SK-N-SH (cell line): ENCODE data around the gene YARS1. TPM values are rescaled to one million over a fixed set of nuclear protein-coding genes. Genes with fewer than 3 reads are reported as not detected.

Source experiments
- CTCF ChIA-PET: fragments of 300-600, 350-600 bp; formaldehyde crosslinking; extraction: SDS; loops from one replicate; lab custom pipeline; 2021; lab: Yijun Ruan, JAX
- POLR2A ChIA-PET: fragments of 350-600 bp; sonication (Branson Sonifier 250); formaldehyde crosslinking; extraction: SDS; loops from one replicate; lab custom pipeline; 2020; ENCODE audit warnings: antibody characterized with exemption, inconsistent platforms; lab: Yijun Ruan, JAX
- DNase-seq: peaks from one replicate; pipeline ENCODE4 v3.0.0; 2012
- H2AFZ ChIP-seq: fragments of 200-600 bp; sonication (generic); 2 replicates; pipeline ENCODE4 v1.8.1; 2016; ENCODE audit warnings: antibody characterized with exemption, mild to moderate bottlenecking, low read depth
- H3F3A ChIP-seq: fragments of 200-600 bp; sonication (generic); replicated peaks from 2 replicates; pipeline ENCODE3; 2016; ENCODE audit warnings: antibody characterized with exemption, mild to moderate bottlenecking; ENCODE audit not compliant: insufficient read depth
- H3K27ac ChIP-seq, 2 experiments: fragments of 200-500 bp in 1 of 2; fragments of 200-600 bp in 1 of 2; sonication (Bioruptor generic) in 1 of 2; sonication (generic), shearing (Covaris generic) in 1 of 2; 2 replicates each; pipeline versions ENCODE4 v1.5.1 to v1.6.1; 2014 to 2016; ENCODE audit warnings: low read depth in 2 of 2, inconsistent platforms in 1 of 2, low read length in 1 of 2, mild to moderate bottlenecking in 1 of 2, mixed read lengths in 1 of 2
- H3K27me3 ChIP-seq: fragments of 200-600 bp; sonication (generic), shearing (Covaris generic); 2 replicates; pipeline ENCODE4 v1.6.1; 2016; ENCODE audit warnings: mixed run types; ENCODE audit not compliant: insufficient read depth
- H3K36me3 ChIP-seq, 2 experiments: fragments of 200-500 bp in 1 of 2; fragments of 200-600 bp in 1 of 2; sonication (Bioruptor generic) in 1 of 2; sonication (generic) in 1 of 2; replicated peaks in 1 of 2; 2 replicates each; pipeline versions ENCODE3 to v1.5.1; 2014 to 2016; ENCODE audit warnings: low read length in 1 of 2, mild to moderate bottlenecking in 1 of 2; ENCODE audit not compliant: insufficient read depth in 2 of 2, control insufficient read depth in 1 of 2
- H3K4me1 ChIP-seq, 2 experiments: fragments of 200-500 bp in 1 of 2; fragments of 200-600 bp in 1 of 2; sonication (Bioruptor generic) in 1 of 2; sonication (generic), shearing (Covaris generic) in 1 of 2; 2 replicates each; pipeline versions ENCODE4 v1.5.1 to v1.6.1; 2014 to 2016; ENCODE audit warnings: low read depth in 1 of 2, low read length in 1 of 2, mixed run types in 1 of 2; ENCODE audit not compliant: insufficient read depth in 2 of 2, control insufficient read depth in 1 of 2
- H3K4me2 ChIP-seq: fragments of 200-600 bp; sonication (generic), shearing (Covaris generic); 2 replicates; pipeline ENCODE4 v1.6.1; 2017; ENCODE audit warnings: mixed run types
- H3K4me3 ChIP-seq, 2 experiments: fragments of 200-500 bp in 1 of 2; fragments of 200-600 bp in 1 of 2; sonication (Bioruptor generic) in 1 of 2; sonication (generic), shearing (Covaris generic) in 1 of 2; 2 replicates each; pipeline versions ENCODE4 v1.5.1 to v1.8.1; 2014 to 2016; ENCODE audit warnings: low read depth in 2 of 2, inconsistent platforms in 1 of 2, low read length in 1 of 2, mild to moderate bottlenecking in 1 of 2, mixed read lengths in 1 of 2, moderate library complexity in 1 of 2
- H3K79me2 ChIP-seq: fragments of 200-600 bp; sonication (generic); 2 replicates; pipeline ENCODE4 v1.8.1; 2017; ENCODE audit warnings: mild to moderate bottlenecking; ENCODE audit not compliant: insufficient read depth
- H3K9ac ChIP-seq: fragments of 200-600 bp; sonication (generic); 2 replicates; pipeline ENCODE4 v1.6.1; 2017; ENCODE audit warnings: mixed run types
- H3K9me2 ChIP-seq: fragments of 200-600 bp; sonication (generic); 2 replicates; pipeline ENCODE4 v1.6.1; 2017; ENCODE audit warnings: mixed run types
- H3K9me3 ChIP-seq: fragments of 200-600 bp; sonication (generic); 2 replicates; pipeline ENCODE4 v1.6.1; 2017; ENCODE audit warnings: mixed run types, mild to moderate bottlenecking, moderate library complexity
- H4K20me1 ChIP-seq: fragments of 200-600 bp; sonication (generic); 2 replicates; pipeline ENCODE4 v1.6.1; 2017; ENCODE audit warnings: mild to moderate bottlenecking, mixed run types; ENCODE audit not compliant: insufficient read depth
- CHD2 ChIP-seq: fragments of 150-350 bp; IDR thresholded peaks from 2 replicates; pipeline ENCODE4 v1.6.1; 2018; ENCODE audit warnings: low read length; ENCODE audit not compliant: partially characterized antibody
- CTCF ChIP-seq: fragments of 200-600 bp; sonication (generic); IDR thresholded peaks from 2 replicates; pipeline ENCODE4 v1.6.1; 2017; ENCODE audit warnings: antibody characterized with exemption, mild to moderate bottlenecking, moderate library complexity
- EZH2phosphoT487 ChIP-seq: fragments of 200-600 bp; sonication (generic); IDR thresholded peaks from 2 replicates; pipeline ENCODE4 v1.6.1; 2017; ENCODE audit warnings: low read depth, mixed run types, mild to moderate bottlenecking, antibody characterized with exemption, moderate library complexity, borderline replicate concordance
- FOSL2 ChIP-seq: IDR thresholded peaks from 2 replicates; pipeline ENCODE4 v1.4.0; 2012; ENCODE audit warnings: low read depth, mild to moderate bottlenecking, moderate library complexity, borderline replicate concordance
- FOXM1 ChIP-seq: IDR thresholded peaks from 2 replicates; pipeline ENCODE4 v1.4.0; 2012; ENCODE audit warnings: low read depth, mild to moderate bottlenecking
- GABPA ChIP-seq: IDR thresholded peaks from 2 replicates; pipeline ENCODE4 v1.4.0; 2012; ENCODE audit warnings: low read depth, mild to moderate bottlenecking
- IRF3 ChIP-seq: fragments of 150-350 bp; IDR thresholded peaks from 2 replicates; pipeline ENCODE4 v1.6.1; 2016; ENCODE audit warnings: mild to moderate bottlenecking, low read depth, low read length
- JUND ChIP-seq: IDR thresholded peaks from 2 replicates; pipeline ENCODE4 v1.4.0; 2012
- MAX ChIP-seq: IDR thresholded peaks from 2 replicates; pipeline ENCODE4 v1.4.0; 2012; ENCODE audit warnings: low read depth
- MEF2A ChIP-seq: IDR thresholded peaks from 2 replicates; pipeline ENCODE4 v1.4.0; 2012; ENCODE audit warnings: low read depth, borderline replicate concordance
- MXI1 ChIP-seq: IDR thresholded peaks from 2 replicates; pipeline ENCODE4 v1.6.1; 2012; ENCODE audit warnings: mild to moderate bottlenecking, low read depth, low read length, improper control_type of control experiment
- NFIC ChIP-seq: IDR thresholded peaks from 2 replicates; pipeline ENCODE4 v1.4.0; 2012; ENCODE audit warnings: borderline replicate concordance
- NRF1 ChIP-seq: IDR thresholded peaks from 2 replicates; pipeline ENCODE4 v1.6.1; 2012; ENCODE audit warnings: low read depth, mild to moderate bottlenecking, low read length
- PBX3 ChIP-seq: IDR thresholded peaks from 2 replicates; pipeline ENCODE4; 2012
- POLR2AphosphoS5 ChIP-seq: IDR thresholded peaks from 2 replicates; pipeline ENCODE4 v1.6.1; 2012; ENCODE audit warnings: low read depth, low read length
- RAD21 ChIP-seq: IDR thresholded peaks from 2 replicates; pipeline ENCODE4 v1.6.1; 2012; ENCODE audit warnings: mild to moderate bottlenecking, low read length
- SMC3 ChIP-seq: IDR thresholded peaks from 2 replicates; pipeline ENCODE4 v1.6.1; 2012; ENCODE audit warnings: low read depth, low read length, improper control_type of control experiment
- TAF1 ChIP-seq: IDR thresholded peaks from 2 replicates; pipeline ENCODE4 v1.6.1; 2012; ENCODE audit warnings: low read depth, mild to moderate bottlenecking, low read length, moderate library complexity, borderline replicate concordance
- TEAD4 ChIP-seq: IDR thresholded peaks from 2 replicates; pipeline ENCODE4 v1.4.0; 2012; ENCODE audit warnings: mild to moderate bottlenecking, borderline replicate concordance; ENCODE audit not compliant: insufficient read depth
- USF1 ChIP-seq: IDR thresholded peaks from 2 replicates; pipeline ENCODE4 v1.4.0; 2012; ENCODE audit warnings: low read depth, borderline replicate concordance
- USF2 ChIP-seq: fragments of 150-350 bp; IDR thresholded peaks from 2 replicates; pipeline ENCODE4 v1.6.1; 2017; ENCODE audit warnings: antibody characterized with exemption, low read length, low read depth, borderline replicate concordance
- YY1 ChIP-seq: IDR thresholded peaks from 2 replicates; pipeline ENCODE4 v1.4.0; 2012; ENCODE audit warnings: low read depth, mild to moderate bottlenecking
- WGBS: methylation state at CpG from one replicate; pipeline ENCODE4 v1.1.6; 2017; ENCODE audit warnings: low lambda C conversion rate; 5-methylcytosine and 5-hydroxymethylcytosine counted together
- polyA plus RNA-seq, 3 experiments: library from polyadenylated mRNA; depleted of rRNA; stranded (reverse); fragments of >200 nt; gene quantifications; 2 replicates each; pipeline ENCODE4 v1.2.3, GENCODE V29; 2012

The YARS1 gene
- polyA plus RNA-seq, 1 of the 3 experiments (the other 2 are of a cell fraction): 46.3 TPM

GRCh38 chr1:32766328-32766972, 50.7 kb downstream of the YARS1 start (continued):
- TF ChIP-seq MEF2A (no peak), FOSL2 (no peak)

GRCh38 chr1:32765570-32766327, 51.4 kb downstream of the YARS1 start:
- WGBS: 53% methylated on average over 26 of the region's 27 CpGs

More at GRCh38 chr1:32765570-32766327, 51.4 kb downstream of the YARS1 start:
- peak overlapping the region in 1 of 2 experiments; percentile 29; a peak in 1 of 4 replicates for H3K4me3 ChIP-seq
- peaks cover 0 to 3% of the 10 kb centered on the region in 2 experiments for H3K36me3 ChIP-seq
- peaks cover 25 to 44% of the 10 kb centered on the region in 2 experiments for H3K4me1 ChIP-seq
- no peak overlapping the region for H2AFZ ChIP-seq
- no peak overlapping the region for H3K9ac ChIP-seq
- H4K20me1 ChIP-seq: no peaks in the 10 kb centered on the region
- peaks cover 11% of the 10 kb centered on the region for H3F3A ChIP-seq
- H3K79me2 ChIP-seq: 0 out of 2 replicates have a peak, but pooled peaks cover 2% of the 10 kb centered on the region
- no peak overlapping the region for H3K4me2 ChIP-seq
- TF ChIP-seq PBX3 (no peak), EZH2phosphoT487 (no peak), POLR2AphosphoS5 (no peak), USF1 (no peak), NRF1 (no peak), CHD2 (no peak), CTCF (no peak), GABPA (no peak), IRF3 (no peak), SMC3 (no peak), USF2 (no peak), NFIC (no peak), FOXM1 (no peak), MXI1 (no peak), TEAD4 (no peak), RAD21 (no peak), TAF1 (no peak), MAX (no peak), YY1 (no peak), JUND (no peak)
- H3K27me3 ChIP-seq: no peaks in the 10 kb centered on the region
- H3K9me2 ChIP-seq: no peaks in the 10 kb centered on the region
- peak overlapping the region in 1 of 2 experiments; percentile 19; a peak in 1 of 4 replicates for H3K27ac ChIP-seq
- DNase-seq: peak; percentile 78
- H3K9me3 ChIP-seq: no peaks in the 10 kb centered on the region
- POLR2A ChIA-PET: no interaction called here
- CTCF ChIA-PET: interaction anchor here (2.2 to 19.0 kb wide), 3 partner anchors 8 to 55 kb away, joined by 8 to 392 read pairs (median 49); partner anchors contain the start of gene SYNC
